Hepatocyte (in vitro differentiated cells): Measurements from ENCODE around the gene TEX38. TPM values are rescaled to one million over a fixed set of nuclear protein-coding genes. Genes with fewer than 3 reads are reported as not detected.

Experiments used
- DNase-seq: peaks from one replicate; pipeline ENCODE4 v3.0.0-alpha.2; 2016; ENCODE audit warnings: low spot score
- H2AFZ ChIP-seq: fragments of 200-600 bp; sonication (generic); 2 replicates; pipeline ENCODE4 v1.6.0; 2016; ENCODE audit warnings: antibody characterized with exemption, mild to moderate bottlenecking
- H3K27ac ChIP-seq: fragments of 200-600 bp; sonication (generic); 2 replicates; pipeline ENCODE4 v1.5.1; 2016; ENCODE audit warnings: mild to moderate bottlenecking
- H3K27me3 ChIP-seq: fragments of 200-600 bp; sonication (generic); 2 replicates; pipeline ENCODE4 v1.6.1; 2016
- H3K36me3 ChIP-seq: fragments of 200-600 bp; sonication (generic); replicated peaks from 2 replicates; pipeline ENCODE4 v1.5.1; 2016; ENCODE audit warnings: low read depth; ENCODE audit not compliant: insufficient read depth
- H3K4me1 ChIP-seq: fragments of 200-600 bp; sonication (generic); 2 replicates; pipeline ENCODE4 v1.5.1; 2016; ENCODE audit warnings: mild to moderate bottlenecking, moderate library complexity; ENCODE audit not compliant: insufficient read depth
- H3K4me2 ChIP-seq: fragments of 200-600 bp; sonication (generic); 2 replicates; pipeline ENCODE4 v1.6.0; 2016
- H3K4me3 ChIP-seq: fragments of 200-600 bp; sonication (generic); 2 replicates; pipeline ENCODE4 v1.5.1; 2016; ENCODE audit warnings: mild to moderate bottlenecking
- H3K79me2 ChIP-seq: fragments of 200-600 bp; sonication (generic); 2 replicates; pipeline ENCODE4 v1.6.0; 2017; ENCODE audit warnings: mild to moderate bottlenecking
- H3K9me2 ChIP-seq: fragments of 200-600 bp; sonication (generic); replicated peaks from 2 replicates; pipeline ENCODE4 v1.6.0; 2017; ENCODE audit warnings: mild to moderate bottlenecking; ENCODE audit not compliant: insufficient read depth
- H3K9me3 ChIP-seq: fragments of 200-600 bp; sonication (generic); 2 replicates; pipeline ENCODE4 v1.5.1; 2016; ENCODE audit warnings: low read depth, mild to moderate bottlenecking
- H4K20me1 ChIP-seq: fragments of 200-600 bp; sonication (generic); 2 replicates; pipeline ENCODE4 v1.6.0; 2016; ENCODE audit warnings: mild to moderate bottlenecking; ENCODE audit not compliant: insufficient read depth, poor library complexity, severe bottlenecking
- CTCF ChIP-seq: fragments of 200-600 bp; sonication (generic); IDR thresholded peaks from 2 replicates; pipeline ENCODE4 v1.5.1; 2016; ENCODE audit warnings: antibody characterized with exemption, mild to moderate bottlenecking; ENCODE audit not compliant: poor library complexity
- EZH2 ChIP-seq: fragments of 200-600 bp; sonication (generic); IDR thresholded peaks from 2 replicates; pipeline ENCODE4 v1.6.1; 2016; ENCODE audit warnings: antibody characterized with exemption, mild to moderate bottlenecking, borderline replicate concordance
- EZH2phosphoT487 ChIP-seq: fragments of 200-600 bp; sonication (generic); IDR thresholded peaks from one replicate; pipeline ENCODE4 v1.6.1; 2018; ENCODE audit warnings: antibody characterized with exemption, mild to moderate bottlenecking, low read depth, moderate library complexity; ENCODE audit not compliant: unreplicated experiment, severe bottlenecking
- WGBS: methylation state at CpG from one replicate; pipeline ENCODE4 v1.1.6; 2016; ENCODE audit warnings: low lambda C conversion rate; ENCODE audit errors: missing lambda C conversion rate; 5-methylcytosine and 5-hydroxymethylcytosine counted together
- polyA plus RNA-seq: library from polyadenylated mRNA; unstranded; fragments of >200 nt; fragmentation: Nextera tagmentation; extraction: Ambion mirVana; gene quantifications from 2 replicates; pipeline ENCODE4 v1.2.1, GENCODE V29; 2016
- total RNA-seq: library from RNA; depleted of rRNA; stranded (reverse); fragments of >200 nt; gene quantifications from 2 replicates; pipeline ENCODE4 v1.2.3, GENCODE V29; 2014

The TEX38 gene
- total and polyA plus RNA-seq, 2 experiments from 2014 or later = 0.27 TPM; not detected in 1

GRCh38 chr1:46623743-46624644 lies 47.7 kb upstream of the TEX38 start:
- Histone ChIP-seq H3K36me3 (no peaks in the 10 kb centered on the region), H3K4me1 (peaks cover 10% of the 10 kb centered on the region), H4K20me1 (no peaks in the 10 kb centered on the region), H3K9me3 (no peaks in the 10 kb centered on the region), H3K27ac (peak overlapping the region; percentile 11), H3K4me3 (no peak overlapping the region), H3K27me3 (no peaks in the 10 kb centered on the region), H3K79me2 (no peaks in the 10 kb centered on the region), H2AFZ (no peak overlapping the region), H3K9me2 (no peaks in the 10 kb centered on the region), H3K4me2 (no peak overlapping the region)
- TF ChIP-seq EZH2phosphoT487 = no peak
- TF ChIP-seq EZH2 = no peak
- TF ChIP-seq CTCF = no peak
- 58% methylated on average over 4 of the region's 4 CpGs for WGBS
- peak; percentile 44 for DNase-seq

- Histone ChIP-seq H3K27me3 (no peaks in the 10 kb centered on the region), H3K4me3 (no peak overlapping the region), H3K79me2 (no peaks in the 10 kb centered on the region), H3K4me1 (no peaks in the 10 kb centered on the region), H3K9me3 (no peaks in the 10 kb centered on the region), H2AFZ (no peak overlapping the region), H3K36me3 (no peaks in the 10 kb centered on the region), H3K9me2 (no peaks in the 10 kb centered on the region), H4K20me1 (no peaks in the 10 kb centered on the region), H3K27ac (no peak overlapping the region), H3K4me2 (no peak overlapping the region)
- WGBS = 91% methylated on average over 2 of the region's 2 CpGs
- DNase-seq = no peak
- no peak for TF ChIP-seq EZH2phosphoT487
- TF ChIP-seq EZH2 = no peak
- no peak for TF ChIP-seq CTCF
Observed at GRCh38 chr1:46630719-46631118, 40.9 kb upstream of the TEX38 start.

- H3K4me1 ChIP-seq = no peaks in the 10 kb centered on the region
- WGBS = 97% methylated on average over 2 of the region's 2 CpGs
- no peak overlapping the region for H3K4me2 ChIP-seq
- DNase-seq = no peak
- H3K9me3 ChIP-seq = no peaks in the 10 kb centered on the region
- H2AFZ ChIP-seq = no peak overlapping the region
- no peaks in the 10 kb centered on the region for H4K20me1 ChIP-seq
- no peaks in the 10 kb centered on the region for H3K36me3 ChIP-seq
- H3K4me3 ChIP-seq = no peak overlapping the region
- H3K27me3 ChIP-seq = no peaks in the 10 kb centered on the region
- no peak overlapping the region for H3K27ac ChIP-seq
- TF ChIP-seq EZH2 (no peak), EZH2phosphoT487 (no peak), CTCF (no peak)
- no peaks in the 10 kb centered on the region for H3K79me2 ChIP-seq
- H3K9me2 ChIP-seq = no peaks in the 10 kb centered on the region
Observed at GRCh38 chr1:46635205-46635604, 36.4 kb upstream of the TEX38 start.
